Activated CD4-positive, alpha-beta T cell treated with anti-CD3 and anti-CD28 coated beads, Interleukin-2, amount 50 U/mL, for 1 hour (primary cell): ENCODE data around the gene ANGPTL4.

Experiments
- DNase-seq: peaks from one replicate; pipeline ENCODE4 v3.0.0-alpha.2; 2020

ANGPTL4 gene

DNA sequence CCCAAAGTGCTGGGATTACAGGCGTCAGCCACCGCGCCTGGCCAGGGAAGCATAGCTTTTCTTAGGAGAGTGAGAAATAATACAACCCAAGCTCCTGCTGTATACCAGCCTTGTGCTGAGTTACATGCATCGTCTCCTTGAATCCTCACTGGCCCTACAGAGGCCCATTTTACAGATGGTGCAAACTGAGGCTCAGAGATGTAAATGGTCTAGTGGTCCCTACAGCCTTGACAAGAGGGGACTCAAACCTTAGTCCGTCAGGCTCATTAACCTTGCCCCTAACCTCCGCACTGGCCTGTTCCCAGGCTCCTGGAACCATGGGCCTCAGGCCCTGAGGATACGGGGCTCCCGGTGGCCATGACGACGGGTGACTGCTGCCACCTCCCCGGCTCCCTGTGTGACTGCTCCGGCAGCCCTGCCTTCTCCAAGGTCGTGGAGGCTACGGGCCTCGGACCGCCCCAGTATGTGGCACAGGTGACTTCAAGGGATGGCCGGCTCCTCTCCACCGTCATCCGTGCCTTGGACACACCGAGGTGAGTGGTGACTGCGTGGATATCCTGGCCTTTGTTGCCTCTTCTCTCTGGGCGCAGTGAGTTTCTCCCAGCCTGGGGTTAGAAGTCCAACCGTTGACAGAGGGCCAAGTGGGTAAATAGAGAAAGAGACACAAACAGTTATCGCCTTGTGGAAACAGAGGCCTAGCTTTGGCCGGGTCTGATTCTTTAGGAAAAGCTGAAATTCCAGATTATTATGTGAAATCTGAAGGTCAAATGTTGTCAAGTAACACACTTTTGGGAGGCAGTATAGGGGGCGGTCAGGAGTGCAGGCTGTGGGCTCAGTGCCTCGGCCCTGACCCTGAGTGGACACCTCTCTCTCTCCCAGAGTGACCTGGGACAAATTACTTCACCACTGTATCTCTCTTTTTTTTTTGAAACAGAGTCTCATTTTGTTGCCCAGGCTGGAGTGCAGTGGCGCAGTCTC is 57.8 kb downstream of the ANGPTL4 start:
- DNase-seq: no peak

DNA sequence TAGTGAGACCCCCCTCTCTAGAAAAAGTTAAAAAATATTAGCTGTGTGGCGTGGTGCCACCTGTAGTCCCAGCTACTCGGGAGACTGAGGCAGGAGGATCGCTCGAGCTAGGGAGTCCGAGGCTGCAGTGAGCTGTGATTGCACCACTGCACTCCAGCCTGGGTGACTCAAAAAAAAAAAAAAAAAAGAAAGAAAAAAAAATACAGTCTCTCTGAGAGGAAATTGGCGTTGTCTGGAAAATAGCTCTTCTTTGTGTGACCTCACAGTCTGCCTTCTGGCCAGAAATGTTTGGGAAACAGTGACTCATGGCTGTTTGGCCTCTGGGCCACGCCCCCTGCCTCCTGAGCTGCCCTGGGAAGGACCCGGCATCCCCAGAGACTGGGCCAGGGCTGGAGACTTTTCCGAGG is 59.9 kb downstream of the ANGPTL4 start:
- DNase-seq: no peak
